Mammary epithelial cell (primary cell): Measurements from ENCODE around the gene KCNIP1.

ENCODE experiments used
- CTCF ChIP-seq, 2 donors: IDR thresholded peaks in 1 of 2; conservative IDR thresholded peaks in 1 of 2; 2 replicates each; pipeline ENCODE4 v1.5.1; 2011 to 2012; ENCODE audit warnings: inconsistent platforms in 2 of 2, low read length in 2 of 2, mild to moderate bottlenecking in 2 of 2, control low read depth in 1 of 2, low read depth in 1 of 2; ENCODE audit not compliant: insufficient read depth in 1 of 2; ENCODE audit errors: extremely low read depth in 1 of 2
- EZH2 ChIP-seq: IDR thresholded peaks from 2 replicates; pipeline ENCODE4 v1.6.1; 2012; ENCODE audit warnings: low read length, inconsistent platforms, borderline replicate concordance

GRCh38 chr5:170466553-170466952, 37.3 kb upstream of the KCNIP1 start:
- TF ChIP-seq CTCF (conservative IDR thresholded peaks at IDR 0.05 in 1 of 2, IDR thresholded peaks at IDR 0.05 in 1 of 2; ENCODE audit: extremely low read depth in 1 of 2, insufficient read depth in 1 of 2, low read depth in 1 of 2, low read length in 2 of 2) (no peak), EZH2 (no peak)
